Activated T-cell treated with anti-CD3 and anti-CD28 coated beads, Interleukin-2, amount 50 U/mL, for 24 hours (primary cell): ENCODE results near the gene MAP4K5.
"Not testable (repeated sequence)": the region's sequence is repeated elsewhere in the genome, so short reads cannot be mapped to it uniquely, and the experiment has no call there.

ENCODE experiments used
- DNase-seq: peaks from one replicate; pipeline ENCODE4 v3.0.0-alpha.2; 2020
- H3K27ac Mint-ChIP-seq: 2 replicates; pipeline ENCODE4 v1.8.0; 2020; ENCODE audit warnings: mild to moderate bottlenecking, mixed read lengths
- H3K27me3 Mint-ChIP-seq: 2 replicates; pipeline ENCODE4 v1.8.0; 2020; ENCODE audit warnings: mixed read lengths
- H3K36me3 Mint-ChIP-seq: 2 replicates; pipeline ENCODE4 v1.8.0; 2020; ENCODE audit warnings: low read depth, mixed read lengths
- H3K4me1 Mint-ChIP-seq: 2 replicates; pipeline ENCODE4 v1.8.0; 2020; ENCODE audit warnings: low read depth, mixed read lengths
- H3K4me3 Mint-ChIP-seq: 2 replicates; pipeline ENCODE4 v1.8.0; 2020; ENCODE audit warnings: mild to moderate bottlenecking, moderate library complexity, mixed read lengths
- H3K9me3 Mint-ChIP-seq: 2 replicates; pipeline ENCODE4 v1.8.0; 2020; ENCODE audit warnings: mixed read lengths

Gene MAP4K5

GRCh38 chr14:50542941-50543418 is 10.6 kb upstream of the MAP4K5 start:
- no peak for DNase-seq
- Mint-ChIP-seq H3K36me3 (no peaks in the 10 kb centered on the region), H3K4me1 (peaks cover 10% of the 10 kb centered on the region), H3K4me3 (no peak overlapping the region), H3K27ac (no peak overlapping the region), H3K27me3 (peaks cover 10% of the 10 kb centered on the region), H3K9me3 (peaks cover 5% of the 10 kb centered on the region)

- no peaks in the 10 kb centered on the region for H3K36me3 Mint-ChIP-seq
- no peak overlapping the region for H3K27ac Mint-ChIP-seq
- H3K9me3 Mint-ChIP-seq: peaks cover 5% of the 10 kb centered on the region
- DNase-seq: no peak
- peaks cover 10% of the 10 kb centered on the region for H3K27me3 Mint-ChIP-seq
- H3K4me1 Mint-ChIP-seq: peaks cover 10% of the 10 kb centered on the region
- H3K4me3 Mint-ChIP-seq: no peak overlapping the region
Observed at GRCh38 chr14:50541159-50541567, 8.8 kb upstream of the MAP4K5 start.

- H3K9me3 Mint-ChIP-seq: peaks cover 5% of the 10 kb centered on the region
- no peak overlapping the region for H3K27ac Mint-ChIP-seq
- no peaks in the 10 kb centered on the region for H3K27me3 Mint-ChIP-seq
- DNase-seq: no peak
- peaks cover 12% of the 10 kb centered on the region for H3K4me1 Mint-ChIP-seq
- no peaks in the 10 kb centered on the region for H3K36me3 Mint-ChIP-seq
- no peak overlapping the region for H3K4me3 Mint-ChIP-seq
Observed at GRCh38 chr14:50539051-50539450, 6.7 kb upstream of the MAP4K5 start.

GRCh38 chr14:50538034-50538433 is 5.7 kb upstream of the MAP4K5 start:
- peaks cover 18% of the 10 kb centered on the region for H3K4me1 Mint-ChIP-seq
- DNase-seq, H3K9me3 Mint-ChIP-seq, H3K36me3 Mint-ChIP-seq, H3K27me3 Mint-ChIP-seq, H3K27ac Mint-ChIP-seq, H3K4me3 Mint-ChIP-seq: not testable (repeated sequence)

GRCh38 chr14:50534997-50535396 is 2.6 kb upstream of the MAP4K5 start:
- Mint-ChIP-seq H3K4me3 (no peak overlapping the region), H3K27ac (no peak overlapping the region), H3K27me3 (no peaks in the 10 kb centered on the region), H3K4me1 (peaks cover 31% of the 10 kb centered on the region), H3K36me3 (peaks cover 5% of the 10 kb centered on the region), H3K9me3 (peaks cover 5% of the 10 kb centered on the region)
- DNase-seq: no peak

GRCh38 chr14:50534416-50534815 is 2.0 kb upstream of the MAP4K5 start:
- Mint-ChIP-seq H3K4me3 (no peak overlapping the region), H3K9me3 (peaks cover 5% of the 10 kb centered on the region), H3K36me3 (peaks cover 5% of the 10 kb centered on the region), H3K4me1 (peaks cover 37% of the 10 kb centered on the region), H3K27me3 (no peaks in the 10 kb centered on the region), H3K27ac (no peak overlapping the region)
- DNase-seq: no peak

- Mint-ChIP-seq H3K4me1 (peaks cover 43% of the 10 kb centered on the region), H3K27me3 (no peaks in the 10 kb centered on the region), H3K9me3 (peaks cover 5% of the 10 kb centered on the region), H3K4me3 (no peak overlapping the region), H3K36me3 (peaks cover 9% of the 10 kb centered on the region), H3K27ac (no peak overlapping the region)
- no peak for DNase-seq
Observed at GRCh38 chr14:50533806-50534205, 1.4 kb upstream of the MAP4K5 start.

GRCh38 chr14:50533241-50533705 is 904 bp upstream of the MAP4K5 start:
- DNase-seq: no peak
- peaks cover 13% of the 10 kb centered on the region for H3K36me3 Mint-ChIP-seq
- H3K4me3 Mint-ChIP-seq: peak overlapping the region; percentile 88
- peaks cover 48% of the 10 kb centered on the region for H3K4me1 Mint-ChIP-seq
- H3K27ac Mint-ChIP-seq: peak overlapping the region; percentile 48
- peaks cover 3% of the 10 kb centered on the region for H3K9me3 Mint-ChIP-seq
- H3K27me3 Mint-ChIP-seq: no peaks in the 10 kb centered on the region

- Mint-ChIP-seq H3K27me3 (no peaks in the 10 kb centered on the region), H3K4me3 (peak overlapping the region; percentile 88), H3K27ac (peak overlapping the region; percentile 85), H3K9me3 (no peaks in the 10 kb centered on the region), H3K36me3 (peaks cover 19% of the 10 kb centered on the region), H3K4me1 (peaks cover 52% of the 10 kb centered on the region)
- peak; percentile 66 for DNase-seq
Observed at GRCh38 chr14:50531595-50532501, 521 bp downstream of the MAP4K5 start.

- peak overlapping the region; percentile 88 for H3K4me3 Mint-ChIP-seq
- H3K4me1 Mint-ChIP-seq: peaks cover 59% of the 10 kb centered on the region
- DNase-seq: no peak
- H3K27me3 Mint-ChIP-seq: no peaks in the 10 kb centered on the region
- H3K27ac Mint-ChIP-seq: peak overlapping the region; percentile 85
- peaks cover 23% of the 10 kb centered on the region for H3K36me3 Mint-ChIP-seq
- H3K9me3 Mint-ChIP-seq: no peaks in the 10 kb centered on the region
Observed at GRCh38 chr14:50530794-50531365, 1.5 kb downstream of the MAP4K5 start.

- DNase-seq: no peak
- peaks cover 23% of the 10 kb centered on the region for H3K36me3 Mint-ChIP-seq
- peak overlapping the region; percentile 88 for H3K4me3 Mint-ChIP-seq
Observed at GRCh38 chr14:50530358-50530757, 2.0 kb downstream of the MAP4K5 start.

GRCh38 chr14:50529288-50530179 is 2.8 kb downstream of the MAP4K5 start:
- Mint-ChIP-seq H3K4me1 (peaks cover 66% of the 10 kb centered on the region), H3K9me3 (no peaks in the 10 kb centered on the region), H3K4me3 (peak overlapping the region; percentile 88), H3K27me3 (no peaks in the 10 kb centered on the region), H3K27ac (peak overlapping the region; percentile 27), H3K36me3 (peaks cover 26% of the 10 kb centered on the region)
- DNase-seq: no peak

More at GRCh38 chr14:50530358-50530757, 2.0 kb downstream of the MAP4K5 start:
- Mint-ChIP-seq H3K27ac (no peak overlapping the region), H3K9me3 (no peaks in the 10 kb centered on the region), H3K4me1 (peaks cover 57% of the 10 kb centered on the region), H3K27me3 (no peaks in the 10 kb centered on the region)

GRCh38 chr14:50528000-50528399 is 4.4 kb downstream of the MAP4K5 start:
- Mint-ChIP-seq H3K4me3 (no peak overlapping the region), H3K4me1 (peaks cover 73% of the 10 kb centered on the region), H3K27ac (no peak overlapping the region), H3K27me3 (no peaks in the 10 kb centered on the region), H3K9me3 (no peaks in the 10 kb centered on the region), H3K36me3 (peaks cover 34% of the 10 kb centered on the region)
- DNase-seq: no peak
